Measurements from ENCODE around the gene ICA1. TPM values are rescaled to one million over a fixed set of nuclear protein-coding genes. Genes with fewer than 3 reads are reported as not detected.
"Not testable (repeated sequence)": the region's sequence is repeated elsewhere in the genome, so short reads cannot be mapped to it uniquely, and the experiment has no call there.

ICA1 gene
- total RNA-seq, 1 experiment from 2014 or later: 66.4 TPM

GRCh38 chr7:8251195-8251594 is 10.8 kb downstream of the ICA1 start:
- no TSS peak for BruUV-seq (replicated peaks)
- Mint-ChIP-seq H3K4me3 (ENCODE audit: low read depth, unreplicated experiment) (no peak overlapping the region), H3K4me1 (ENCODE audit: low read depth, unreplicated experiment) (no peaks in the 10 kb centered on the region), H3K36me3 (ENCODE audit: insufficient read depth, unreplicated experiment) (no peaks in the 10 kb centered on the region), H3K27ac (ENCODE audit: unreplicated experiment) (no peak overlapping the region), H3K27me3 (ENCODE audit: unreplicated experiment) (no peaks in the 10 kb centered on the region), H3K9me3 (ENCODE audit: low read depth, unreplicated experiment) (no peaks in the 10 kb centered on the region)
- TF ChIP-seq CTCF (IDR thresholded peaks at IDR 0.05; ENCODE audit: unreplicated experiment): no peak
- intact Hi-C loops (cut with micrococcal nuclease; ENCODE audit: unreplicated experiment): no loop called here
- CTCF ChIA-PET: interaction anchor here (0.5 to 2.0 kb wide), 2 partner anchors 10 to 462 kb away, joined by 4 read pairs; no protein-coding TSS in a partner anchor
- DNase-seq: no peak

- CTCF ChIA-PET: interaction anchor here (2.0 kb wide), 1 partner anchor 11 kb away, joined by 4 read pairs; no protein-coding TSS in a partner anchor
- no peak for DNase-seq
- no TSS peak for BruUV-seq (replicated peaks)
- no peaks in the 10 kb centered on the region for H3K36me3 Mint-ChIP-seq (ENCODE audit: insufficient read depth, unreplicated experiment)
- no peaks in the 10 kb centered on the region for H3K27me3 Mint-ChIP-seq (ENCODE audit: unreplicated experiment)
- H3K9me3 Mint-ChIP-seq (ENCODE audit: low read depth, unreplicated experiment): no peaks in the 10 kb centered on the region
- no peak overlapping the region for H3K4me3 Mint-ChIP-seq (ENCODE audit: low read depth, unreplicated experiment)
- intact Hi-C loops (cut with micrococcal nuclease; ENCODE audit: unreplicated experiment): no loop called here
- no peak for TF ChIP-seq CTCF (IDR thresholded peaks at IDR 0.05; ENCODE audit: unreplicated experiment)
- no peaks in the 10 kb centered on the region for H3K4me1 Mint-ChIP-seq (ENCODE audit: low read depth, unreplicated experiment)
- no peak overlapping the region for H3K27ac Mint-ChIP-seq (ENCODE audit: unreplicated experiment)
Observed at GRCh38 chr7:8250547-8250946, 11.4 kb downstream of the ICA1 start.

- Mint-ChIP-seq H3K9me3 (ENCODE audit: low read depth, unreplicated experiment) (no peaks in the 10 kb centered on the region), H3K4me1 (ENCODE audit: low read depth, unreplicated experiment) (no peaks in the 10 kb centered on the region), H3K36me3 (ENCODE audit: insufficient read depth, unreplicated experiment) (no peaks in the 10 kb centered on the region), H3K4me3 (ENCODE audit: low read depth, unreplicated experiment) (no peak overlapping the region), H3K27ac (ENCODE audit: unreplicated experiment) (no peak overlapping the region), H3K27me3 (ENCODE audit: unreplicated experiment) (no peaks in the 10 kb centered on the region)
- TF ChIP-seq CTCF (IDR thresholded peaks at IDR 0.05; ENCODE audit: unreplicated experiment): no peak
- CTCF ChIA-PET: no interaction called here
- intact Hi-C loops (cut with micrococcal nuclease; ENCODE audit: unreplicated experiment): no loop called here
- DNase-seq: no peak
- no TSS peak for BruUV-seq (replicated peaks)
Observed at GRCh38 chr7:8249121-8249520, 12.8 kb downstream of the ICA1 start.

- no peak for TF ChIP-seq CTCF (IDR thresholded peaks at IDR 0.05; ENCODE audit: unreplicated experiment)
- CTCF ChIA-PET: no interaction called here
- Mint-ChIP-seq H3K27me3 (ENCODE audit: unreplicated experiment) (no peaks in the 10 kb centered on the region), H3K27ac (ENCODE audit: unreplicated experiment) (no peak overlapping the region), H3K36me3 (ENCODE audit: insufficient read depth, unreplicated experiment) (no peaks in the 10 kb centered on the region), H3K4me1 (ENCODE audit: low read depth, unreplicated experiment) (no peaks in the 10 kb centered on the region), H3K4me3 (ENCODE audit: low read depth, unreplicated experiment) (no peak overlapping the region), H3K9me3 (ENCODE audit: low read depth, unreplicated experiment) (peaks cover 6% of the 10 kb centered on the region)
- no TSS peak for BruUV-seq (replicated peaks)
- intact Hi-C loops (cut with micrococcal nuclease; ENCODE audit: unreplicated experiment): no loop called here
- DNase-seq: no peak
Observed at GRCh38 chr7:8246020-8246419, 15.9 kb downstream of the ICA1 start.

GRCh38 chr7:8245032-8245431 is 16.9 kb downstream of the ICA1 start:
- DNase-seq; H3K4me1 Mint-ChIP-seq (ENCODE audit: low read depth, unreplicated experiment); H3K27ac Mint-ChIP-seq (ENCODE audit: unreplicated experiment); H3K36me3 Mint-ChIP-seq (ENCODE audit: insufficient read depth, unreplicated experiment); H3K9me3 Mint-ChIP-seq (ENCODE audit: low read depth, unreplicated experiment); CTCF ChIA-PET; H3K4me3 Mint-ChIP-seq (ENCODE audit: low read depth, unreplicated experiment); BruUV-seq (replicated peaks); H3K27me3 Mint-ChIP-seq (ENCODE audit: unreplicated experiment); intact Hi-C loops (cut with micrococcal nuclease; ENCODE audit: unreplicated experiment): not testable (repeated sequence)

GRCh38 chr7:8243059-8243458 is 18.9 kb downstream of the ICA1 start:
- H3K36me3 Mint-ChIP-seq (ENCODE audit: insufficient read depth, unreplicated experiment); CTCF ChIA-PET; BruUV-seq (replicated peaks); intact Hi-C loops (cut with micrococcal nuclease; ENCODE audit: unreplicated experiment); H3K4me3 Mint-ChIP-seq (ENCODE audit: low read depth, unreplicated experiment); H3K4me1 Mint-ChIP-seq (ENCODE audit: low read depth, unreplicated experiment); DNase-seq; H3K9me3 Mint-ChIP-seq (ENCODE audit: low read depth, unreplicated experiment); H3K27ac Mint-ChIP-seq (ENCODE audit: unreplicated experiment); H3K27me3 Mint-ChIP-seq (ENCODE audit: unreplicated experiment): not testable (repeated sequence)

- intact Hi-C loops (cut with micrococcal nuclease; ENCODE audit: unreplicated experiment); H3K27ac Mint-ChIP-seq (ENCODE audit: unreplicated experiment); H3K36me3 Mint-ChIP-seq (ENCODE audit: insufficient read depth, unreplicated experiment); H3K4me1 Mint-ChIP-seq (ENCODE audit: low read depth, unreplicated experiment); H3K4me3 Mint-ChIP-seq (ENCODE audit: low read depth, unreplicated experiment); H3K27me3 Mint-ChIP-seq (ENCODE audit: unreplicated experiment); H3K9me3 Mint-ChIP-seq (ENCODE audit: low read depth, unreplicated experiment); BruUV-seq (replicated peaks): not testable (repeated sequence)
- DNase-seq: peak; percentile 21
- CTCF ChIA-PET: interaction anchor here (1.8 kb wide), 1 partner anchor 56 kb away, joined by 4 read pairs; no protein-coding TSS in a partner anchor
Observed at GRCh38 chr7:8239702-8240362, 22.1 kb downstream of the ICA1 start.
